Measurements from ENCODE around the gene FMN1. TPM values are rescaled to one million over a fixed set of nuclear protein-coding genes. Genes with fewer than 3 reads are reported as not detected.

Gene FMN1
- total and polyA plus RNA-seq, 7 donors: 0.21 to 20.0 (median 2.5) TPM

DNA sequence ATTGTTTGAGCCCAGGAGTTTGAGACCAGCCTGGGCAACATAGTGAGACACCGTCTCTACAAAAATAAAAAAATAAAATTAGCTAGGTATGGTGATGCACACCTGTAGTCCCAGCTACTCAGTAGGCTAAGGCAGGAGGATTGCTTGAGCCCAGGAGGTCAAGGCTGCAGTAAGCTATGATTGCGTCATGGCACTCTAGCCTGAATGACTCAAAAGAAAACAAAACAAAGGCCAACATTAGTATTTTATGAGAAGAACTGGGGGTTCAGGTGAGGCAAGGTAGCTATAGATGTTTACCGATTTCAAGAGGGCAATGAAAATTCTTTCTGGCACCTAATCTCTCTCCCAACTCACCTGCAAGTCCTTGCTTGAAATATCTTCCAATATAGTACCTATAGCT, 399.5 kb downstream of the FMN1 start:
- no peaks in the 10 kb centered on the region for H3K36me3 ChIP-seq (ENCODE audit: insufficient read depth in 1 of 2, low read depth in 1 of 2)
- TF ChIP-seq, protein P1, sequence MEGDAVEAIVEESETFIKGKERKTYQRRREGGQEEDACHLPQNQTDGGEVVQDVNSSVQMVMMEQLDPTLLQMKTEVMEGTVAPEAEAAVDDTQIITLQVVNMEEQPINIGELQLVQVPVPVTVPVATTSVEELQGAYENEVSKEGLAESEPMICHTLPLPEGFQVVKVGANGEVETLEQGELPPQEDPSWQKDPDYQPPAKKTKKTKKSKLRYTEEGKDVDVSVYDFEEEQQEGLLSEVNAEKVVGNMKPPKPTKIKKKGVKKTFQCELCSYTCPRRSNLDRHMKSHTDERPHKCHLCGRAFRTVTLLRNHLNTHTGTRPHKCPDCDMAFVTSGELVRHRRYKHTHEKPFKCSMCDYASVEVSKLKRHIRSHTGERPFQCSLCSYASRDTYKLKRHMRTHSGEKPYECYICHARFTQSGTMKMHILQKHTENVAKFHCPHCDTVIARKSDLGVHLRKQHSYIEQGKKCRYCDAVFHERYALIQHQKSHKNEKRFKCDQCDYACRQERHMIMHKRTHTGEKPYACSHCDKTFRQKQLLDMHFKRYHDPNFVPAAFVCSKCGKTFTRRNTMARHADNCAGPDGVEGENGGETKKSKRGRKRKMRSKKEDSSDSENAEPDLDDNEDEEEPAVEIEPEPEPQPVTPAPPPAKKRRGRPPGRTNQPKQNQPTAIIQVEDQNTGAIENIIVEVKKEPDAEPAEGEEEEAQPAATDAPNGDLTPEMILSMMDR (IDR thresholded peaks at IDR 0.05): no peak
- H3K9me3 ChIP-seq: no peaks in the 10 kb centered on the region
- H3K27ac ChIP-seq: no peak overlapping the region
- WGBS, 3 donors: 64 to 79% (median 65%) methylated on average over 3 of the region's 3 CpGs
- no peak overlapping the region for H3K4me3 ChIP-seq
- no peaks in the 10 kb centered on the region for H3K4me1 ChIP-seq
- no peak for DNase-seq
- intact Hi-C loops (cut with DNase I): no loop called here
- no peaks in the 10 kb centered on the region for H3K27me3 ChIP-seq (ENCODE audit: insufficient read depth in 3 of 3, low read length in 2 of 3)
- ATAC-seq: no peak

DNA sequence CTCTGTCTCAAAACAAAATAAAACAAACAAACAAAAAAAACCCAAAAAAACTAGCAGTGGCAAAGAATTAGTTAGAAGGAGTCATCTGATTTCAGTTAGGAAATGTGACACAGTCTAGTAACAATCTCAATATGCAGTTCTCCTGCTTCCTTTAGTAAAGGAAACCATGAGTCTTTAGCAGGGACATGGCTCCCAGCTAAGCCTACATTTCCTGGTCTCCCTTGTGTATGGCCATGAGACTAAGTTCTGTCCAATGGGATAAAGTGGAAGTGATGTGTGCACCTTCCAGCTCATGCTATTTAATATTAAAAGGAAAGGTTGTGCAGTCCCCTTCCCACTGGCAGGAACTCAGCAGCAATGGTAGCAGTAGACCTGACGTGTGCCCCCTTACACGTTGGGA, 402.1 kb downstream of the FMN1 start:
- Histone ChIP-seq H3K27ac (no peak overlapping the region), H3K4me1 (no peaks in the 10 kb centered on the region), H3K4me3 (no peak overlapping the region), H3K36me3 (ENCODE audit: insufficient read depth in 1 of 2, low read depth in 1 of 2) (no peaks in the 10 kb centered on the region), H3K9me3 (no peaks in the 10 kb centered on the region), H3K27me3 (ENCODE audit: insufficient read depth in 3 of 3, low read length in 2 of 3) (no peaks in the 10 kb centered on the region)
- WGBS, 3 donors: 34 to 75% (median 61%) methylated on average over 2 of the region's 2 CpGs
- DNase-seq (no peak), ATAC-seq (no peak)
- intact Hi-C loops (cut with DNase I): no loop called here
- TF ChIP-seq, protein P1 (IDR thresholded peaks at IDR 0.05): no peak

DNA sequence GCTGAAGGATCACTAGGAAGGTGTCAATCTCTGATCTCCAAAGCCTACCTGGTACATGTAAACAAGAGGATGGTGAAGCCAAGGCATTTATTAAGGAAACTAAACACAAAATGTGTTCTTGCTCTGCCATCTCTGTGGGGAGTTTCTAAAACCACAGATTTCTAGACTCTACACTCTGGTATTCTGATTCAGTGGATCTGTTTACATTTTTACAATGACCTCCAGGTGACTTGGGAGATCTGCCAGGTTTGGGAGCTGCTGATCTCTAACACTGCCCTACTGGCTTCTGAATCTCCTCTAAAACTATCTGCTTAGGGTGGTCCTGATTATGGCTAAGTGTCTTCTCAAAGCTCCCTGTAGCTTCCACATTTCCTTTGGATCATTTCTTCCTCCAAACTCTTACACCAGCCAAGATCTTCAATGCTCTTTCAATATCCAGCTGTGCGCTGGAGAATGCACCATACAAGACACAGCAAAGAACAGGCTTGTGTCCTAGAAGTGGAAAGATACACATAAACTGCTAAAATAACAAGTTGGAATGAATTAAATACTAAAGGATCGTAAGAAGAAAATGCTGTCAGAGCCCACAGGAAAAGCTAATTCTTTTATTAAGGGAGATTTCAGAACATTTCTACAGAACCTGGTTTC, 404.0 kb downstream of the FMN1 start:
- Histone ChIP-seq H3K36me3 (ENCODE audit: insufficient read depth in 1 of 2, low read depth in 1 of 2) (no peaks in the 10 kb centered on the region), H3K4me1 (no peaks in the 10 kb centered on the region), H3K9me3 (no peaks in the 10 kb centered on the region), H3K27me3 (ENCODE audit: insufficient read depth in 3 of 3, low read length in 2 of 3) (no peaks in the 10 kb centered on the region), H3K4me3 (no peak overlapping the region), H3K27ac (no peak overlapping the region)
- no peak for DNase-seq
- 83 to 85% (median 83%) methylated on average over 2 of the region's 2 CpGs for WGBS, 3 donors
- intact Hi-C loops (cut with DNase I): no loop called here
- ATAC-seq: no peak
- TF ChIP-seq, protein P1 (IDR thresholded peaks at IDR 0.05): no peak

DNA sequence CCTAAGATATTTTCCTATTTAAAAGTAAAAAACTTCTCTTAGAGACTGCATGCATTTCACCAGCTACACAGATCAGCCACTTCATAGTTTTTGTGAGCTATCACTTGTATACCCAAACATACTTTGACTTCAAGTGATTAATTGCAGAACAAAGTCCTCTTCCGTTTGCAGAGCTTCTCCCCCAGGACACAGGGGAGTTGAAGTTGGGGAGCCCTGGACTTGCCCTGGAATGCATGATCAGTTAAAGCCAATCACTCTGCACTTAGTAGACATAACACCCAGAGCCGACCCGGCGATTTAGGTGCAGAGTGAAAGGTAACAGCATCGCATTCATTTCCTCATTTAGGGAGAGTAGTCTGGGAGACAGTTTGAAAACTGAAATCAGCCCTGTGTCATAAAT, 406.6 kb downstream of the FMN1 start:
- intact Hi-C loops (cut with DNase I): no loop called here
- H3K4me1 ChIP-seq: no peaks in the 10 kb centered on the region
- H3K4me3 ChIP-seq: no peak overlapping the region
- H3K9me3 ChIP-seq: no peaks in the 10 kb centered on the region
- ATAC-seq (no peak), DNase-seq (no peak)
- no peaks in the 10 kb centered on the region for H3K27me3 ChIP-seq (ENCODE audit: insufficient read depth in 3 of 3, low read length in 2 of 3)
- TF ChIP-seq, protein P1 (IDR thresholded peaks at IDR 0.05): no peak
- H3K36me3 ChIP-seq (ENCODE audit: insufficient read depth in 1 of 2, low read depth in 1 of 2): no peaks in the 10 kb centered on the region
- no peak overlapping the region for H3K27ac ChIP-seq
- WGBS, 3 donors: 78 to 85% (median 82%) methylated on average over 5 of the region's 5 CpGs

DNA sequence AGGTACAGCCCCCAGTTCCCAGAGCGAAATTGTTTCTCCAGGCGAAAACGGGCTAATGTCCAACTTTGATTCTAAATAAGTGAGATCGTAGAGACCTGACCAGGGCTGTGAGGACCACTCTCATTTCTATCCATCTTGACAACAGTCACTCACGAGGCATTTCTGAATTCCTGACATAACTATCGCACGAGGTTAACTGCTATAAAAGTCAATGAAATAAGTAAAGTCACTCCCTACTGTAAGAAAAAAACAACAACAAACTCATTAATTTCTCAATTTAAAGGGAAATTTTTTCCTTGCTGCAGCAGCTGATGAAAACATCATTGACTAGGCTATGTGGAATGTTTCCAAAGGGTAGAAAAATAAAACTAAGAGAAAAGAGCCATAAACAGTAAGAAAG, 407.6 kb downstream of the FMN1 start:
- Histone ChIP-seq H3K4me1 (no peaks in the 10 kb centered on the region), H3K27me3 (ENCODE audit: insufficient read depth in 3 of 3, low read length in 2 of 3) (peaks cover 0 to 1% (median 0%) of the 10 kb centered on the region in 3 donors), H3K27ac (no peak overlapping the region), H3K36me3 (ENCODE audit: insufficient read depth in 1 of 2, low read depth in 1 of 2) (no peaks in the 10 kb centered on the region), H3K4me3 (no peak overlapping the region), H3K9me3 (no peaks in the 10 kb centered on the region)
- DNase-seq (no peak), ATAC-seq (no peak)
- 80 to 82% (median 82%) methylated on average over 7 of the region's 7 CpGs for WGBS, 3 donors
- intact Hi-C loops (cut with DNase I): no loop called here
- TF ChIP-seq, protein P1 (IDR thresholded peaks at IDR 0.05): no peak

All from psoas muscle (tissue), 8 donors.